Suprapubic skin (tissue), 2 donors: ENCODE data around the gene AFF2.

Source experiments
- EP300 ChIP-seq: sonication (generic); formaldehyde crosslinking; IDR thresholded peaks from one replicate; pipeline ENCODE4 v1.6.1; 2017; ENCODE audit warnings: antibody characterized with exemption
- POLR2A ChIP-seq, 2 donors: fragments of 450-650 bp; IDR thresholded peaks; one replicate each; pipeline ENCODE4 v1.6.1; 2017; ENCODE audit warnings: antibody characterized with exemption in 2 of 2, mild to moderate bottlenecking in 2 of 2, moderate library complexity in 2 of 2

DNA sequence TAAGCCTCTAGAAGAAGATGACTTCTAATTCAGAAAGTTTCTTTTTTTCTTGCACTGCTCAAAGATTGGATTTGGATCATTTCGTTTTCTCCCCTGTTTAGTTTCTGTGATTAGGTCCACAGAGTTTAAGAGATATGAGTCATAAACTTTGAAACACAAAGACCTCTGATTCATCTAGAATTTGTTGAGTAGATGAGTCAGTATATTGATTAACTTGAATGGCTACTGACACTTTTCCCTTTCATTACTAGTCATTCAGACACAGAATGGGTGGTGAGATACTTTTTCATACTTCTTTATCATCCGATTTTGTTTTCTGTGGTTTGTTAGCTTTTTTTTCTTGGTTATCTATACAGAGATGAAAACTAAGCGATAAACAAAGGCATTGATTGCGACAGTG is 34.1 kb upstream of the AFF2 start:
- TF ChIP-seq EP300: no peak
- TF ChIP-seq POLR2A (IDR thresholded peaks at IDR 0.05): no peak
